ENCODE data around the gene OR4C11. TPM values are rescaled to one million over a fixed set of nuclear protein-coding genes. Genes with fewer than 3 reads are reported as not detected.

Gene OR4C11
- total RNA-seq (not detected), polyA plus RNA-seq (not detected), total RNA-seq (0 to 0.09 (median 0) reads per million in 6 experiments)

GRCh38 chr11:55607545-55607944, at the start of gene OR4C11:
TSS of gene OR4C11 (minus strand) at chr11:55607645. CDS start at chr11:55604373, 3,272 bp downstream.
- Mint-ChIP-seq H3K36me3 (peaks cover 0 to 15% (median 0%) of the 10 kb centered on the region in 3 donors), H3K4me3 (no peak within 1 kb of the TSS), H3K4me1 (no peaks in the 10 kb centered on the region), H3K27ac (no peak within 1 kb of the TSS), H3K27me3 (no peaks in the 10 kb centered on the region), H3K9me3 (peaks cover 0 to 37% (median 16%) of the 10 kb centered on the region in 9 donors)
- POLR2A ChIA-PET: no interaction called here
- DNase-seq (no peak), ATAC-seq (no peak)

GRCh38 chr11:55655096-55655495, 47.7 kb upstream of the OR4C11 start:
- peaks cover 1 to 53% (median 9%) of the 10 kb centered on the region in 9 donors for H3K9me3 Mint-ChIP-seq
- no peak overlapping the region for H3K27ac Mint-ChIP-seq
- POLR2A ChIA-PET: no interaction called here
- peaks cover 0 to 14% (median 0%) of the 10 kb centered on the region in 3 donors for H3K36me3 Mint-ChIP-seq
- no peaks in the 10 kb centered on the region for H3K27me3 Mint-ChIP-seq
- DNase-seq: no peak
- no peaks in the 10 kb centered on the region for H3K4me1 Mint-ChIP-seq
- H3K4me3 Mint-ChIP-seq: no peak overlapping the region
- ATAC-seq: no peak

GRCh38 chr11:55652560-55652959, 45.1 kb upstream of the OR4C11 start:
- Mint-ChIP-seq H3K27me3 (no peaks in the 10 kb centered on the region), H3K4me1 (no peaks in the 10 kb centered on the region), H3K4me3 (no peak overlapping the region), H3K36me3 (peaks cover 0 to 14% (median 0%) of the 10 kb centered on the region in 3 donors), H3K9me3 (peaks cover 0 to 57% (median 9%) of the 10 kb centered on the region in 9 donors), H3K27ac (no peak overlapping the region)
- POLR2A ChIA-PET: no interaction called here
- DNase-seq: no peak
- ATAC-seq: no peak

GRCh38 chr11:55648027-55648426, 40.6 kb upstream of the OR4C11 start, which contains the start of gene OR4S2:
TSS of gene OR4S2 (plus strand) at chr11:55648327. CDS start at chr11:55650904, 2,577 bp downstream.
- no peak for ATAC-seq
- H3K36me3 Mint-ChIP-seq: peaks cover 0 to 4% (median 0%) of the 10 kb centered on the region in 3 donors
- POLR2A ChIA-PET: no interaction called here
- no peak for DNase-seq
- peaks cover 0 to 43% (median 17%) of the 10 kb centered on the region in 9 donors for H3K9me3 Mint-ChIP-seq
- no peak within 1 kb of the TSS for H3K27ac Mint-ChIP-seq
- H3K4me1 Mint-ChIP-seq: no peaks in the 10 kb centered on the region
- no peak within 1 kb of the TSS for H3K4me3 Mint-ChIP-seq
- H3K27me3 Mint-ChIP-seq: no peaks in the 10 kb centered on the region

- H3K36me3 Mint-ChIP-seq: peaks cover 0 to 5% (median 0%) of the 10 kb centered on the region in 3 donors
- H3K4me3 Mint-ChIP-seq: no peak within 1 kb of the TSS
- H3K27me3 Mint-ChIP-seq: no peaks in the 10 kb centered on the region
- no peak within 1 kb of the TSS for H3K27ac Mint-ChIP-seq
- no peak for ATAC-seq
- DNase-seq: no peak
- H3K4me1 Mint-ChIP-seq: no peaks in the 10 kb centered on the region
- peaks cover 0 to 38% (median 20%) of the 10 kb centered on the region in 9 donors for H3K9me3 Mint-ChIP-seq
- POLR2A ChIA-PET: no interaction called here
Measured at GRCh38 chr11:55634813-55635212, 27.4 kb upstream of the OR4C11 start, which contains the start of gene OR4P4. TSS of gene OR4P4 (plus strand) at chr11:55635113.

GRCh38 chr11:55624531-55624930, 17.1 kb upstream of the OR4C11 start:
- peaks cover 0 to 4% (median 0%) of the 10 kb centered on the region in 3 donors for H3K36me3 Mint-ChIP-seq

GRCh38 chr11:55572548-55572947, 34.9 kb downstream of the OR4C11 start:
- H3K27ac Mint-ChIP-seq: no peak overlapping the region
- ATAC-seq (no peak), DNase-seq (no peak)
- peaks cover 0 to 14% (median 0%) of the 10 kb centered on the region in 3 donors for H3K36me3 Mint-ChIP-seq
- peaks cover 14 to 42% (median 21%) of the 10 kb centered on the region in 9 donors for H3K9me3 Mint-ChIP-seq
- H3K4me1 Mint-ChIP-seq: no peaks in the 10 kb centered on the region
- POLR2A ChIA-PET: no interaction called here
- H3K4me3 Mint-ChIP-seq: no peak overlapping the region
- H3K27me3 Mint-ChIP-seq: no peaks in the 10 kb centered on the region

More at GRCh38 chr11:55624531-55624930, 17.1 kb upstream of the OR4C11 start:
- Mint-ChIP-seq H3K4me1 (no peaks in the 10 kb centered on the region), H3K27ac (no peak overlapping the region), H3K4me3 (no peak overlapping the region), H3K9me3 (peaks cover 10 to 72% (median 25%) of the 10 kb centered on the region in 9 donors), H3K27me3 (no peaks in the 10 kb centered on the region)
- POLR2A ChIA-PET: no interaction called here
- ATAC-seq: no peak
- DNase-seq: no peak

GRCh38 chr11:55571828-55572227, 35.6 kb downstream of the OR4C11 start, which contains the start of gene OR4C16:
TSS of gene OR4C16 (plus strand) at chr11:55572128. CDS start at chr11:55572128, 0 bp downstream.
- POLR2A ChIA-PET: no interaction called here

GRCh38 chr11:55554169-55554568, 53.3 kb downstream of the OR4C11 start, which contains the start of gene OR4C15:
TSS of gene OR4C15 (plus strand) at chr11:55554469. CDS start at chr11:55554469, 0 bp downstream.
- H3K27me3 Mint-ChIP-seq: peaks cover 0 to 4% (median 0%) of the 10 kb centered on the region in 5 donors
- DNase-seq (no peak), ATAC-seq (no peak)
- H3K27ac Mint-ChIP-seq: no peak within 1 kb of the TSS
- POLR2A ChIA-PET: no interaction called here
- H3K4me3 Mint-ChIP-seq: no peak within 1 kb of the TSS
- H3K4me1 Mint-ChIP-seq: no peaks in the 10 kb centered on the region
- H3K9me3 Mint-ChIP-seq: peaks cover 6 to 44% (median 13%) of the 10 kb centered on the region in 9 donors
- H3K36me3 Mint-ChIP-seq: peaks cover 0 to 4% (median 0%) of the 10 kb centered on the region in 3 donors

More at GRCh38 chr11:55571828-55572227, 35.6 kb downstream of the OR4C11 start, which contains the start of gene OR4C16:
- Mint-ChIP-seq H3K27me3 (no peaks in the 10 kb centered on the region), H3K4me3 (no peak within 1 kb of the TSS), H3K4me1 (no peaks in the 10 kb centered on the region), H3K36me3 (peaks cover 0 to 14% (median 0%) of the 10 kb centered on the region in 3 donors), H3K27ac (no peak within 1 kb of the TSS), H3K9me3 (peaks cover 9 to 41% (median 21%) of the 10 kb centered on the region in 9 donors)
- ATAC-seq (no peak), DNase-seq (no peak)

Other genes starting within 250 kb of the OR4C11 start
- gene OR4A15, start 239.7 kb downstream of the OR4C11 start, total RNA-seq: not detected
- gene OR4A15, start 239.7 kb downstream of the OR4C11 start, polyA plus RNA-seq: not detected
- not detected for gene OR4C15, start 53.2 kb downstream of the OR4C11 start, total RNA-seq
- gene OR4C15, start 53.2 kb downstream of the OR4C11 start, polyA plus RNA-seq: not detected
- not detected for gene OR4C16, start 35.5 kb downstream of the OR4C11 start, total RNA-seq
- gene OR4C16, start 35.5 kb downstream of the OR4C11 start, polyA plus RNA-seq: not detected
- gene OR4P4, start 27.5 kb upstream of the OR4C11 start, total RNA-seq: not detected
- gene OR4P4, start 27.5 kb upstream of the OR4C11 start, polyA plus RNA-seq: not detected
- not detected for gene OR4S2, start 40.7 kb upstream of the OR4C11 start, total RNA-seq
- gene OR4S2, start 40.7 kb upstream of the OR4C11 start, polyA plus RNA-seq: not detected
- not detected for gene OR4C6, start 54.6 kb upstream of the OR4C11 start, total RNA-seq
- gene OR4C6, start 54.6 kb upstream of the OR4C11 start, polyA plus RNA-seq: not detected
- not detected for gene OR5D13, start 165.8 kb upstream of the OR4C11 start, total RNA-seq
- not detected for gene OR5D13, start 165.8 kb upstream of the OR4C11 start, polyA plus RNA-seq
- not detected for gene OR5D14, start 187.9 kb upstream of the OR4C11 start, total RNA-seq
- not detected for gene OR5D14, start 187.9 kb upstream of the OR4C11 start, polyA plus RNA-seq
- not detected for gene OR5L1, start 203.7 kb upstream of the OR4C11 start, total RNA-seq
- not detected for gene OR5L1, start 203.7 kb upstream of the OR4C11 start, polyA plus RNA-seq
- not detected for gene OR5D18, start 212.0 kb upstream of the OR4C11 start, total RNA-seq
- gene OR5D18, start 212.0 kb upstream of the OR4C11 start, polyA plus RNA-seq: not detected
- not detected for gene OR5L2, start 219.6 kb upstream of the OR4C11 start, total RNA-seq
- gene OR5L2, start 219.6 kb upstream of the OR4C11 start, polyA plus RNA-seq: not detected
- not detected for gene OR5D16, start 231.1 kb upstream of the OR4C11 start, total RNA-seq
- not detected for gene OR5D16, start 231.1 kb upstream of the OR4C11 start, polyA plus RNA-seq